ENCODE data around the gene SH3RF3.

DNA sequence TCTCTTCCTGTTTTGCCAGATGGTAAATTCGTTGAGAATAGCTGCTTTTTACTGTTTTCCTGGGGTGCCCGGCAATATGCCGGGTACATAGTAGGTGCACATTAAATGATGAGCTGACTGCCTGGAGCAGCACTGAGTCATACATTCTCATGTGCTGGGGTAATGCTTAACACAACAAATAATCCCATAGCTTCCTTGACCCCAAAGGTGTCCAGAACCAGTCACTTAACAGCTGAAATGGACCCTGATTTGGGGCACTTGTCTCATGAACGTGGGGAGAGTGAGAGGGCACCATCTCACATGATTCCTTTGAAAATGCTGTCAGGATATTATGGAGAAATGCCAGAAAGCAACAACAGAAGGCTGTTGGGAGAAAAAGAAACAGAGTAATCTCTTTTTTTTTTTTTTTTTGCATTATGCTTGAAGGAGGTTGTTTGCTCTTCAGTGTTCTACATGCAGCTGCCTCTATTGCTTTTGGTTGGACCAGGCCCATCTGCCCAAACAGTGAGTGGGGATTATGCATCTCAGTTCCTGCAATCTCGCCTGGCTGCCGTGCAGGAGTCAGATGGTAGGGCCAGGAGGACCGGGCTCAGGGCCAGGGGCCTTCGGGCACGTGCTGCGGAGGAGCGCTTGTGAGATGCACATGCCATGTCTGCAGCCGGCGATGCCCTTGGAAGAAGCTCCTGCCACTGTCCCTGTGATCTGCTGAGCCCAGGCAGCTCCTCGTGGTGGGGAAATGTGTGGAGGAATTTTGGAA is 162.1 kb downstream of the SH3RF3 start:
- TF ChIP-seq, protein P1, sequence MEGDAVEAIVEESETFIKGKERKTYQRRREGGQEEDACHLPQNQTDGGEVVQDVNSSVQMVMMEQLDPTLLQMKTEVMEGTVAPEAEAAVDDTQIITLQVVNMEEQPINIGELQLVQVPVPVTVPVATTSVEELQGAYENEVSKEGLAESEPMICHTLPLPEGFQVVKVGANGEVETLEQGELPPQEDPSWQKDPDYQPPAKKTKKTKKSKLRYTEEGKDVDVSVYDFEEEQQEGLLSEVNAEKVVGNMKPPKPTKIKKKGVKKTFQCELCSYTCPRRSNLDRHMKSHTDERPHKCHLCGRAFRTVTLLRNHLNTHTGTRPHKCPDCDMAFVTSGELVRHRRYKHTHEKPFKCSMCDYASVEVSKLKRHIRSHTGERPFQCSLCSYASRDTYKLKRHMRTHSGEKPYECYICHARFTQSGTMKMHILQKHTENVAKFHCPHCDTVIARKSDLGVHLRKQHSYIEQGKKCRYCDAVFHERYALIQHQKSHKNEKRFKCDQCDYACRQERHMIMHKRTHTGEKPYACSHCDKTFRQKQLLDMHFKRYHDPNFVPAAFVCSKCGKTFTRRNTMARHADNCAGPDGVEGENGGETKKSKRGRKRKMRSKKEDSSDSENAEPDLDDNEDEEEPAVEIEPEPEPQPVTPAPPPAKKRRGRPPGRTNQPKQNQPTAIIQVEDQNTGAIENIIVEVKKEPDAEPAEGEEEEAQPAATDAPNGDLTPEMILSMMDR (IDR thresholded peaks at IDR 0.05; ENCODE audit: low read depth, low read length), result no peak
- TF ChIP-seq POLR2A (IDR thresholded peaks at IDR 0.05; ENCODE audit: extremely low read depth, insufficient read length) (no peak), MYC (IDR thresholded peaks at IDR 0.05; ENCODE audit: low read depth, low read length) (no peak)
- TF ChIP-seq, protein P2, sequence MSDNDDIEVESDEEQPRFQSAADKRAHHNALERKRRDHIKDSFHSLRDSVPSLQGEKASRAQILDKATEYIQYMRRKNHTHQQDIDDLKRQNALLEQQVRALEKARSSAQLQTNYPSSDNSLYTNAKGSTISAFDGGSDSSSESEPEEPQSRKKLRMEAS (IDR thresholded peaks at IDR 0.05; ENCODE audit: low read depth, low read length), result no peak

Data from NB4 (cell line).